HG03108 (cell line): Measurements from ENCODE around the gene SFTPA1.
"Not testable (repeated sequence)": the region's sequence is repeated elsewhere in the genome, so short reads cannot be mapped to it uniquely, and the experiment has no call there.

Experiments used
- ATAC-seq: cut with Tn5 transposase; IDR thresholded peaks from one replicate; pipeline ENCODE4 v1.9.1; 2021; ENCODE audit warnings: moderate library complexity; ENCODE audit not compliant: unreplicated experiment

The SFTPA1 gene

GRCh38 chr10:79610601-79611191 lies at the start of gene SFTPA1:
Gene SFTPA1 (plus strand): TSS chr10:79610939. CDS start chr10:79611826, 887 bp downstream.
- no peak for ATAC-seq

GRCh38 chr10:79561257-79561656 lies 49.5 kb upstream of the SFTPA1 start:
- ATAC-seq = peak; percentile 46

- peak; percentile 65 for ATAC-seq
These were observed 48.5 kb upstream of the SFTPA1 start for GRCh38 chr10:79562135-79562756.

GRCh38 chr10:79563426-79563825 lies 47.3 kb upstream of the SFTPA1 start:
- no peak for ATAC-seq

- not testable (repeated sequence) for ATAC-seq
These were observed 40.1 kb upstream of the SFTPA1 start for GRCh38 chr10:79570624-79571023.

- ATAC-seq = no peak
These were observed 31.4 kb upstream of the SFTPA1 start for GRCh38 chr10:79579361-79579760.

GRCh38 chr10:79581044-79581443 lies 29.7 kb upstream of the SFTPA1 start:
- no peak for ATAC-seq

- ATAC-seq = no peak
These were observed 28.6 kb upstream of the SFTPA1 start for GRCh38 chr10:79582096-79582495.

GRCh38 chr10:79582954-79583353 lies 27.8 kb upstream of the SFTPA1 start:
- ATAC-seq = not testable (repeated sequence)

- ATAC-seq = no peak
These were observed 27.2 kb upstream of the SFTPA1 start for GRCh38 chr10:79583488-79584024.

- no peak for ATAC-seq
These were observed 24.7 kb upstream of the SFTPA1 start for GRCh38 chr10:79585870-79586527.

- no peak for ATAC-seq
These were observed 23.8 kb upstream of the SFTPA1 start for GRCh38 chr10:79586933-79587332.

- ATAC-seq = no peak
These were observed 21.9 kb upstream of the SFTPA1 start for GRCh38 chr10:79588800-79589199.

GRCh38 chr10:79593377-79593776 lies 17.4 kb upstream of the SFTPA1 start:
- no peak for ATAC-seq

- not testable (repeated sequence) for ATAC-seq
These were observed 16.2 kb upstream of the SFTPA1 start for GRCh38 chr10:79594565-79594964.

GRCh38 chr10:79595510-79595909 lies 15.2 kb upstream of the SFTPA1 start:
- no peak for ATAC-seq

- not testable (repeated sequence) for ATAC-seq
These were observed 11.1 kb upstream of the SFTPA1 start for GRCh38 chr10:79599644-79600043.

GRCh38 chr10:79601939-79602338 lies 8.8 kb upstream of the SFTPA1 start:
- peak; percentile 60 for ATAC-seq

GRCh38 chr10:79602953-79603352 lies 7.8 kb upstream of the SFTPA1 start:
- ATAC-seq = no peak

GRCh38 chr10:79604294-79604693 lies 6.4 kb upstream of the SFTPA1 start:
- no peak for ATAC-seq

- no peak for ATAC-seq
These were observed 5.4 kb upstream of the SFTPA1 start for GRCh38 chr10:79605308-79605707.
